HEK293T (cell line): ENCODE data around the gene MGLL.

Source experiments
- ARNT ChIP-seq: fragments of 450-650 bp; IDR thresholded peaks from 2 replicates; pipeline ENCODE4 v1.6.1; 2017; ENCODE audit warnings: mild to moderate bottlenecking
- BHLHE40 ChIP-seq: fragments of 450-650 bp; IDR thresholded peaks from 2 replicates; pipeline ENCODE4 v1.6.1; 2016; ENCODE audit warnings: mild to moderate bottlenecking, moderate library complexity, borderline replicate concordance
- FOXA1 ChIP-seq: fragments of 450-650 bp; IDR thresholded peaks from 2 replicates; pipeline ENCODE4 v1.6.1; 2016; ENCODE audit warnings: mild to moderate bottlenecking
- FOXK2 ChIP-seq: fragments of 450-650 bp; IDR thresholded peaks from 2 replicates; pipeline ENCODE4 v1.6.1; 2016; ENCODE audit warnings: mild to moderate bottlenecking
- FOXM1 ChIP-seq: fragments of 450-650 bp; IDR thresholded peaks from 2 replicates; pipeline ENCODE4 v1.6.1; 2017; ENCODE audit warnings: mild to moderate bottlenecking, borderline replicate concordance
- HDGF ChIP-seq: fragments of 450-650 bp; IDR thresholded peaks from 2 replicates; pipeline ENCODE4 v1.6.1; 2017; ENCODE audit warnings: antibody characterized with exemption, borderline replicate concordance
- L3MBTL2 ChIP-seq: fragments of 450-650 bp; conservative IDR thresholded peaks from 2 replicates; pipeline ENCODE4 v1.6.1; 2016; ENCODE audit warnings: mild to moderate bottlenecking
- NFRKB ChIP-seq: fragments of 450-650 bp; IDR thresholded peaks from 2 replicates; pipeline ENCODE4 v1.6.1; 2016; ENCODE audit warnings: mild to moderate bottlenecking, moderate library complexity
- SP1 ChIP-seq: fragments of 450-650 bp; IDR thresholded peaks from 2 replicates; pipeline ENCODE4 v1.6.1; 2017
- SUZ12 ChIP-seq: fragments of 450-650 bp; IDR thresholded peaks from 2 replicates; pipeline ENCODE4 v1.6.1; 2016; ENCODE audit warnings: mild to moderate bottlenecking
- ZNF384 ChIP-seq: fragments of 450-650 bp; IDR thresholded peaks from 2 replicates; pipeline ENCODE4 v1.6.1; 2016

DNA sequence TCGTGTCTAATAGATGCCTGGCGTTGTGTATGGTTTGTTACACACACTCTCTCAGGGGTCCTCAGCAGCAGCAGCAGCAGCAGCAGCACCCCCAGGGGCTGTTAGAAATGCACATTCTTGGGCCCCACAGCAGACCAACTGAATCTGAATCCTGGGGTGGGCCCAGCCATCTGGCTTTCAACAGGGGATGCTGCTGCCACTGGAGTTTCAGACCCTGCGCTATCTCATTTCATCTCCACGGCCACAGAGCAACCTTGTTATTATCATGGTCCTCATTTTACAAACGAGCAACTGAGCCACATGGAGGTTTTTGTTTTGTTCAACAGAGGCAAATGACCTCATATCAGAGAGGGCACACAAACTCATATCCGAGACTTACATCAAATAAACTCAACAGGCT, 47.7 kb downstream of the MGLL start:
- TF ChIP-seq FOXA1 (no peak), SUZ12 (no peak), L3MBTL2 (no peak), FOXM1 (no peak), SP1 (no peak), BHLHE40 (no peak), ARNT (no peak), ZNF384 (no peak), HDGF (no peak), FOXK2 (no peak), NFRKB (no peak)
